HG02943 (cell line): Measurements from ENCODE around the gene DDAH2.

Experiments
- ATAC-seq: cut with Tn5 transposase; IDR thresholded peaks from one replicate; pipeline ENCODE4 v1.9.1; 2021; ENCODE audit warnings: mild to moderate bottlenecking, low read depth, moderate library complexity; ENCODE audit not compliant: unreplicated experiment

DDAH2 gene

DNA sequence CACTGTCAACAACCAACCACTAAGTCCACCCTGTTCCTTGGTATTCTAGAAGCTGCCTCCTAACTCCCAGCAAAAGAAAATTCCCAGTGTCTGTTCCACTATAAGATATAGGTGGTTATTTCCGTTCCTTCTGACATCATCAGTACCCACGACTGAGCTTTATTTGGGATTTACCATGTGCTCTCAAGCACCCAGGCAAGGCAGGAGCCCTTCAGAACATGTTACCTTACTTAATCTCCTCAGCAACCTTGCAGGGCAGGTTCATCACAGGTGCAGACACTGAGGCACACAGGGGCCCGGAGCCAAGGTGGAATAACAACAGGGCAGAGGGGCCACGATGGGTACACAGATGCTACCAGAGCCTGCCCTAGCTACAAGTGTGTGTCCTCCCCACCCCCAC, 36.7 kb downstream of the DDAH2 start:
- ATAC-seq, result no peak

GRCh38 chr6:31691564-31692108, 37.5 kb downstream of the DDAH2 start:
- ATAC-seq, result no peak

- ATAC-seq, result no peak
Measured at GRCh38 chr6:31691078-31691463, 38.0 kb downstream of the DDAH2 start.

DNA sequence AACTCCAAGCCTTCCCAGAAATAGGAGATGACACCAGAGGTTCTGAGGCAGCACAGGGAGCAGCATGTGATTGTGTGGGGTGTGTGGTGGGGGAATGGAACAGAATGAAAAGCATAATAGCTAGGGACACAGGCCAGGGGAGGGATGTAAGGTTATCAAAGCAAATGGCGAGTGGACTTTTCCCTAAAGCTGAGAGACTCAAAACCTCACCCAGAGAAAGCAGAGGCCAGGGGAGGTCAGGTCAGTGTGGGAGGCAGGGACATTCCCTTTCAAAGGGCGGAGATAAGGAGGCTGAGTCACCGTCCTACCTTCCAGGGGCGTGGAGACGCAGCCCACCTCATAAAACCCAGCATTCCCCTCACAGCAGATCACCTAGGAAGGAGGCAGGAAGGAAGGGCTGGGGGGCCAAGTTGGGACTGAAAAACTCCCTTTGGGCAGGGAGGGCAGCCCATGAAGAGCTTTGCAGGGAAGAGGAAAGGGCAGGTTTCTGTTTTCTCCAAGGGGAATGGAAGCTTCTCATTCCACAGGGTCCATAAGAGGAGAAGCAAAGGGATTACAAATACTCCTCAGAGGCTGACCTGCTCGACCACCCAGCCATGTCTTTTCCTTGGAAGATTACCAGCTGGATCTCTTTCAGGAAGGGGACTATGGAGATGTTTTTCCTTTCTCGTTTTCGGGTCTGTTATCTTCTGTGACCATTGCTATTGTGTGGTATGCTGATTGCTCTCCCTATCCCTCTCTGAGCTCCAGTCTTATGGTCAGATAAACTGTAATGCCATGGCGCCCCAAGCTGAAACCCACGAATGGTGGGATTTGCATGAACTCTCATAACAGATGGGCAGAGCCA, 38.6 kb downstream of the DDAH2 start:
- ATAC-seq, result no peak

GRCh38 chr6:31689249-31690110, 39.6 kb downstream of the DDAH2 start:
- no peak for ATAC-seq

DNA sequence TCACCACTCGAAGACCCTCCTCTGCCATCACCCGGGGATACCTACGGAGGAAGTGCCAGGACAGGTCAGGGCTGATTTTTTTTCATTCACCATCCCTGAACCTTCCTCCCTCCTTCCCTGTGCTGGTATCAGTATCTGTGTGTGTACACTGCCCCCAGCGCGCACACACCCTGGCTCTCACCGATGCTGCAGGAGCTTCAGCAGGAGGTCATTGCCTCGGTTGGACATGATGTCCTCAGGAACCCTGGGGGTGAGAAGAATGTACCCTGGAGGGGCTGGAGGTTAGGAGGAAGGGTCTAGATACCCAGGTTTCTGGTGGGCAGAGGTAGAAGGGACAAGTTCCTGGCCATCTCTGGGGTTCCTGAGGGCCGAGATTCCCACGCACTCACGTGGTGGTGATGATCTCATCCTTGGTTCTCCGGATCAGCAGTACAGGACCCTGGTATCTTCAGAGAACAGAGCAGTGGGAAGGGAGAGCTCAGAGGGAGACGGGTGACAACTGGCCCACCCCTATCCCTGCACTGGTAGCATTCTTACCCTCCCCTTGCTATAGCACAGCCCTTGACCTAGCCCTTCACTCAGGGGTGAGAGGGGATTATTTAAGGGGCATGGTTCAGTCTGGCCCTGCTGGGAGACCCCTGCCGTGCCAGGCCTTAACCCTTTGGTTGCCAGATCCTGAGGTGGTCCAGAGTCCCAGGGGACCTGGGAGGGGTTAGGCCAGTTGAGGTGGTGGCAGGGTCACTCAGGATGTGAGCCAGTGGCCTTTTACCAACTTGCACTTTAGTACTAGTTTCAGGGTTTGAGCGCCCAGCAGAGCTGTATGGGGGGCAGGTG, 41.0 kb downstream of the DDAH2 start:
- ATAC-seq, result no peak

DNA sequence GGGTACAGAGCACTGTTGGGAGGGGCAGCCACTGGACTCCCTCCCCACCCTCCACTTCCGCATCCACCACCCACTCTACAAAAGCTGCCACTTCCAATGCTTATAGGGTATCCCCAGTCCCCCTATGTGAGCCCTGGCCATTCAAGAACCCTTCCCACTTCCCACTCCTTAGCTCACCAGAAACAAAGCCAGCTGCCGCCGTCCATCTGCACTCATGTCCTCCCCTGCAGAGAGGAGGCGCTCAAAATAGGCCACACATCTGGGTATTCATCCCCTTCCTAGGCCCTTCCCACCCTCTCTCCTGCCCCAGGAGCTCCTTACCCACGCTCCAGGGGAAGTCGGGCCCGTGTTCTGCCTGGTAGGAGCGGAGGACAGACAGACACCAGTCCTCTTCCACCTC, 41.8 kb downstream of the DDAH2 start:
- no peak for ATAC-seq

DNA sequence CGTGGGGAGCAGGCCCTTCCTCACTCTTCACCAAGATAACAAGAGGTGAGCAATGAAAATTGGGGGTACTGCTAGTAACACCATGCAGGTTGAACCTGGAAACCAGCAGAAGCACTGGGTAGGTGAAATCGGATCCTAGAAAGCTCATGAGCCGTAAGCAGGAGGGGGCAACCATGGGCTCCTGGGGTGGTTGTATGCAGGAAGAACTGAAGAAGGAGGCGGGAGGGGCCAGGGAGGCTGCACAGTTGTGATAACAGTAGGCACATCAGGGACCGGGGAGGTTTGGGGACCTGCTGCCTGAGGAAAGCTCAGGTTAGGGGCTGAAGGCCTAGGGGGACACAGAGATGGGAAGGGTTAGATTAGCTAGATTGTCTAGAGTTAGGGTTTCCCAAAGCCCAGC, 42.6 kb downstream of the DDAH2 start:
- ATAC-seq, result no peak

- ATAC-seq, result no peak
Measured at GRCh38 chr6:31683591-31683990, 45.5 kb downstream of the DDAH2 start.

- no peak for ATAC-seq
Measured at GRCh38 chr6:31681135-31681671, 47.9 kb downstream of the DDAH2 start.

GRCh38 chr6:31680226-31681134, 48.6 kb downstream of the DDAH2 start, which contains the start of gene LY6G5C:
Gene LY6G5C, minus strand, starts transcription at chr6:31681067. Its CDS starts 694 bp downstream, at chr6:31680373.
- no peak for ATAC-seq

- ATAC-seq, result no peak
Measured at GRCh38 chr6:31677955-31678354, 51.1 kb downstream of the DDAH2 start.
